ENCODE results near the gene ADI1. TPM values are rescaled to one million over a fixed set of nuclear protein-coding genes. Genes with fewer than 3 reads are reported as not detected.
"Not testable (repeated sequence)": the region's sequence is repeated elsewhere in the genome, so short reads cannot be mapped to it uniquely, and the experiment has no call there.

ADI1 gene
- total and polyA plus RNA-seq, 12 donors = 49.2 to 204 (median 166) TPM

GRCh38 chr2:3449936-3450335, 69.4 kb downstream of the ADI1 start:
- intact Hi-C loops (cut with DNase I) = no loop called here
- no peak for ATAC-seq
- 92 to 96% methylated on average over 11 of the region's 11 CpGs for WGBS, 2 donors
- H3K9me3 ChIP-seq = peaks cover 0 to 3% (median 0%) of the 10 kb centered on the region in 11 donors
- TF ChIP-seq CTCF (IDR thresholded peaks at IDR 0.05) = no peak
- H3K4me1 ChIP-seq = peaks cover 0 to 77% (median 11%) of the 10 kb centered on the region in 9 donors
- H3K4me3 ChIP-seq = no peak overlapping the region
- no peak for DNase-seq
- H3K27ac ChIP-seq = no peak overlapping the region
- H3K27me3 ChIP-seq = no peaks in the 10 kb centered on the region
- H3K36me3 ChIP-seq = peaks cover 0 to 90% (median 9%) of the 10 kb centered on the region in 9 donors

- 79 to 82% methylated on average over 13 of the region's 13 CpGs for WGBS, 2 donors
- no peak for TF ChIP-seq CTCF (IDR thresholded peaks at IDR 0.05)
- Histone ChIP-seq H3K4me3 (no peak overlapping the region), H3K36me3 (peaks cover 0 to 92% (median 10%) of the 10 kb centered on the region in 9 donors), H3K27me3 (no peaks in the 10 kb centered on the region), H3K9me3 (peaks cover 0 to 3% (median 0%) of the 10 kb centered on the region in 11 donors), H3K4me1 (peaks cover 0 to 68% (median 11%) of the 10 kb centered on the region in 9 donors), H3K27ac (peak overlapping the region in 2 of 10 donors; percentile 74 to 80)
- intact Hi-C loops (cut with DNase I) = no loop called here
- ATAC-seq (no peak), DNase-seq (no peak)
Observed at GRCh38 chr2:3449086-3449485, 70.2 kb downstream of the ADI1 start.

GRCh38 chr2:3448441-3448911, 70.9 kb downstream of the ADI1 start:
- Histone ChIP-seq H3K4me1 (peaks cover 0 to 62% (median 11%) of the 10 kb centered on the region in 9 donors), H3K27ac (peak overlapping the region in 4 of 10 donors; percentile 64 to 80 (median 70)), H3K36me3 (peaks cover 0 to 92% (median 12%) of the 10 kb centered on the region in 9 donors), H3K4me3 (peak overlapping the region in 1 of 10 donors; percentile 6)
- DNase-seq; H3K9me3 ChIP-seq; intact Hi-C loops (cut with DNase I); H3K27me3 ChIP-seq: not testable (repeated sequence)
- ATAC-seq = peak; percentile 35 to 67 (median 48)
- 66 to 77% methylated on average over 35 of the region's 35 CpGs for WGBS, 2 donors

- DNase-seq = no peak
- 57 to 64% methylated on average over 9 of the region's 9 CpGs for WGBS, 2 donors
- Histone ChIP-seq H3K27ac (peak overlapping the region in 4 of 10 donors; percentile 64 to 80 (median 70)), H3K36me3 (peaks cover 0 to 88% (median 12%) of the 10 kb centered on the region in 9 donors), H3K4me1 (peaks cover 0 to 56% (median 11%) of the 10 kb centered on the region in 9 donors), H3K9me3 (peaks cover 0 to 3% (median 0%) of the 10 kb centered on the region in 11 donors), H3K27me3 (no peaks in the 10 kb centered on the region), H3K4me3 (no peak overlapping the region)
- ATAC-seq = peak; percentile 18 to 63 (median 38)
- TF ChIP-seq CTCF (IDR thresholded peaks at IDR 0.05) = no peak
- intact Hi-C loops (cut with DNase I) = no loop called here
Observed at GRCh38 chr2:3447789-3448317, 71.5 kb downstream of the ADI1 start.

Other genes with a start within 250 kb of the ADI1 start
- gene EIPR1, start 141.7 kb downstream of the ADI1 start, total RNA-seq = 10 to 100 TPM in 7 of 10 donors, 1 to 10 TPM in 3; 8.2 to 14.7 (median 12.0) TPM
- gene EIPR1, start 141.7 kb downstream of the ADI1 start, polyA plus RNA-seq = 10 to 100 TPM in 1 of 2 donors, 1 to 10 TPM in 1; 6.8 to 22.3 TPM
- 100 to 1,000 TPM in 2 of 10 donors, 10 to 100 TPM in 8; 71.9 to 135 (median 89.6) TPM for gene TRAPPC12, start 139.8 kb downstream of the ADI1 start, total RNA-seq
- gene TRAPPC12, start 139.8 kb downstream of the ADI1 start, polyA plus RNA-seq = 100 to 1,000 TPM in 1 of 2 donors, 10 to 100 TPM in 1; 74.0 to 256 TPM
- gene RNASEH1, start 38.8 kb upstream of the ADI1 start, total RNA-seq = 10 to 100 TPM; 17.3 to 24.0 (median 19.9) TPM
- 10 to 100 TPM in 1 of 2 donors, 1 to 10 TPM in 1; 8.7 to 15.3 TPM for gene RNASEH1, start 38.8 kb upstream of the ADI1 start, polyA plus RNA-seq
- gene RPS7, start 55.7 kb upstream of the ADI1 start, total RNA-seq = 100 to 1,000 TPM; 446 to 663 (median 505) TPM
- 1,000 to 10,000 TPM; 1,343 to 1,956 TPM for gene RPS7, start 55.7 kb upstream of the ADI1 start, polyA plus RNA-seq
- gene COLEC11, start 75.6 kb upstream of the ADI1 start, total RNA-seq = 1 to 10 TPM; 2.0 to 7.2 (median 4.1) TPM
- gene COLEC11, start 75.6 kb upstream of the ADI1 start, polyA plus RNA-seq = 10 to 100 TPM; 18.2 to 26.7 TPM
- not detected for gene ALLC, start 138.7 kb upstream of the ADI1 start, total RNA-seq
- under 1 TPM in 1 of 2 donors, not detected in 1; 0.59 TPM for gene ALLC, start 138.7 kb upstream of the ADI1 start, polyA plus RNA-seq
- under 1 TPM in 1 of 10 donors, not detected in 9; 0.66 TPM for gene DCDC2C, start 184.0 kb upstream of the ADI1 start, total RNA-seq
- gene DCDC2C, start 184.0 kb upstream of the ADI1 start, polyA plus RNA-seq = not detected